ENCODE data around the gene ZNF821.
"Not testable (repeated sequence)": the region's sequence is repeated elsewhere in the genome, so short reads cannot be mapped to it uniquely, and the experiment has no call there.

DNA sequence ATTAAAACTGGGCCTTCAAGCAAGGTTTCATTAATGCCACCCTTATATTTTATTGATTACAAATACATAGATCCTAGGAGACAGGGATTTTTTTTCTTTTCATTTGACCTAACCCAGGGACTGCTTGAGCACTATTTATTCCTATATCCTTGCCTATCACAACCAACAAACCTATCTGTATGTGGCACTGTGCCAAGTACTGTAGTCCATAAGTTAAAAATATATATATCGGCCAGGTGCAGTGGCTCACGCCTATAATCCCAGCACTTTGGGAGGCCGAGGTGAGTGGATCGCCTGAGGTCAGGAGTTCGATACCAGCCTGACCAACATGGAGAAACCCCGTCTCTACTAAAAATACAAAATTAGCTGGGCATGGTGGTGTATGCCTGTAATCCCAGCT is 16.8 kb downstream of the ZNF821 start:
- not testable (repeated sequence) for TF ChIP-seq POLR2A, CTCF, POLR2AphosphoS5 (IDR thresholded peaks at IDR 0.05)

Data from breast epithelium (tissue), 3 donors.